SK-N-MC (cell line): Measurements from ENCODE around the gene KCTD4.
A peak's percentile ranks its signal among the peaks of the same experiment; 100 is the strongest.

Source experiments
- DNase-seq: peaks from one replicate; pipeline ENCODE4 v3.0.0-alpha.2; 2011; ENCODE audit warnings: low read depth, low spot score
- H3K27ac ChIP-seq: fragments of 200-600 bp; sonication (generic); 2 replicates; pipeline ENCODE4 v1.5.1; 2016; ENCODE audit warnings: mixed run types
- H3K36me3 ChIP-seq: fragments of 200-600 bp; sonication (generic); 2 replicates; pipeline ENCODE4 v1.6.1; 2017; ENCODE audit warnings: antibody characterized with exemption, low read length, mixed read lengths; ENCODE audit not compliant: insufficient read depth
- H3K4me3 ChIP-seq: fragments of 200-600 bp; sonication (generic); 2 replicates; pipeline ENCODE4 v1.5.1; 2016
- H3K9ac ChIP-seq: fragments of 200-600 bp; sonication (generic); 2 replicates; pipeline ENCODE4 v1.8.0; 2017; ENCODE audit warnings: mixed run types, mixed read lengths; ENCODE audit not compliant: insufficient read length
- H3K9me3 ChIP-seq: fragments of 200-600 bp; sonication (generic); 2 replicates; pipeline ENCODE4 v1.6.1; 2017; ENCODE audit warnings: low read depth, mild to moderate bottlenecking, antibody characterized with exemption, low read length, moderate library complexity, mixed read lengths
- EZH2 ChIP-seq: fragments of 200-600 bp; sonication (generic); IDR thresholded peaks from one replicate; pipeline ENCODE4 v1.6.1; 2017; ENCODE audit warnings: antibody characterized with exemption
- FOXP2 ChIP-seq: optimal IDR thresholded peaks from 2 replicates; pipeline ENCODE3; 2011; ENCODE audit warnings: mild to moderate bottlenecking, moderate library complexity; ENCODE audit not compliant: insufficient read depth; ENCODE audit errors: extremely low read length, control extremely low read depth
- POLR2AphosphoS5 ChIP-seq: IDR thresholded peaks from 2 replicates; pipeline ENCODE4 v1.6.1; 2012; ENCODE audit warnings: mild to moderate bottlenecking, low read depth, low read length, borderline replicate concordance

Gene KCTD4

DNA sequence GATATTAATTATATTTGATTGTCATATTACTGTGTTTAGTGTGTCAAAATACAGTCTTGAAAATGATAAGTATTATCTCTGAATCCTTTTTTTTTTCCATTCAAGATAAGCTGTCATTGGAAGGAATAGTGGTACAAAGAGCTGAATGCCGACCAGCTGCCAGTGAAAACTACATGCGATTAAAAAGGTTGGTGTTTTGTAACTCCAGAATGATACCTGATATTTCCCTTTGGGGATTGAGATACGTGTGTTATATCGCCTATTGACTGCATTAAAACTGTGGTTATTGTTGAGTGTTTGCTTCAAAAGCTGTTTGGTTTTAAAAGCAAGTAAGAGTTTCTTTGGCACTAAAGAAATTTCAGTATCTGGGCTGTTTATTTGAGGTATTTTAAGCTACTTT, 6.5 kb upstream of the KCTD4 start:
- Histone ChIP-seq H3K9ac (no peak overlapping the region), H3K9me3 (no peaks in the 10 kb centered on the region), H3K4me3 (no peak overlapping the region), H3K36me3 (peaks cover 8% of the 10 kb centered on the region), H3K27ac (peak overlapping the region; percentile 44; the same call in 1 of the 2 replicates)
- no peak for DNase-seq
- TF ChIP-seq FOXP2 (no peak), POLR2AphosphoS5 (no peak), EZH2 (no peak)

DNA sequence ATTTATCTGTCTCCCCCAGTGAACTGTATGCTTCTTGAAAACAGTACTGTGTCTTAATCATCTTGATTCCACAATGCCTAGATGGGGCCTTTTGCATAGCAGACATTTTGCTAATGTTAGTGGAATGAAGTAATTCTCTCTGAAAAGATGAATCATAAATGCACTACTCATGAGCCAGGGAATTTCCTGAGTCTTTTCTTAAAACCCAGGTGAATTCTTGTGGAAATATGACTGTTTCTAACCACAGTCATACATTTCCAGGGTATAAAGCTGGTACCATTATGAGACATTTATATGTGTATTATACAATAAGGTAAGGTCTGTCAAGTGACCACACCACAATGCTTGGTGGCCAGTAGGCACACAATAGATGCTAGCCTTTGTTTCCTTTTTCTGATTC, 5.5 kb upstream of the KCTD4 start:
- H3K9ac ChIP-seq, result no peak overlapping the region
- no peak for DNase-seq
- no peak overlapping the region for H3K4me3 ChIP-seq
- TF ChIP-seq FOXP2, result no peak
- 0 out of 2 replicates have a peak overlapping the region, but pooled peaks have one; percentile 44 for H3K27ac ChIP-seq
- H3K9me3 ChIP-seq, result no peaks in the 10 kb centered on the region
- peaks cover 8% of the 10 kb centered on the region for H3K36me3 ChIP-seq

DNA sequence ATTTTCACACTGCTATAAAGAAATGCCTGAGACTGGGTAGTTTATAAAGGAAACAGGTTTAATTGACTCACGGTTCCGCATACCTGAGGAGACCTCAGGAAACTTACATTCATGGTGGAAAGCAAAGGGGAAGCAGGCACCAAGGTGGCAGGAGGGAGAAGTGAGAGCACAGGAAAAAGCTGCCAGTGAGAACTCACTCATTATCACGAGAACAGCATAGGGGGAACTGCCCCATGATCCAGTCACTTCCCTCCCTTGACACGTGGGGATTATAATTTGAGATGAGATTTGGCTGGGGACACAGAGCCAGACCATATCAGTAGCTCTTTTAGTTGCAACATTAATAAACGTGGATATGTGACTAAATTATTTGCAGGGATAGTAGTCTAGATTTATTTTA, 4.3 kb upstream of the KCTD4 start:
- no peaks in the 10 kb centered on the region for H3K9me3 ChIP-seq
- peaks cover 2% of the 10 kb centered on the region; the same call in 1 of the 2 replicates for H3K36me3 ChIP-seq
- H3K9ac ChIP-seq, result no peak overlapping the region
- no peak overlapping the region for H3K27ac ChIP-seq
- no peak for DNase-seq
- TF ChIP-seq POLR2AphosphoS5 (no peak), FOXP2 (no peak), EZH2 (no peak)
- H3K4me3 ChIP-seq, result no peak overlapping the region

DNA sequence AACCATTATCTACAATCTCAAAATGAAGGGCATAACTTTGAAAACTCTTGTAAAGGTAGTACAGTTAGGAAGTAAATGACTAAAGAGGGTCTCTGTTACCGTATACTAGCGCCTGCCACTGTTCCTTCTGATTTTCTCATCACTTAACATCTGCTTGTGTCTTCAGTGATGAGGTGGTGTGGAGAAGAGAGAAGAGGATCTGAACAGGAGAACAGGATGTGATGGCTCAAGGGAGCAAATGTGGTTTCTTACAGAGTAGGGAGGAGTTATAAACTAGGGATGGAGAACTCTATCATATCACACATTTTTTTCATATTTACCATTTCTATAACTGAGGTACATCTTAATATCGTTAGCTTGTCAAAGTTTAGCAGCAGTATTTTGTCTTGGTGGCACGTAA, 1.1 kb downstream of the KCTD4 start:
- TF ChIP-seq POLR2AphosphoS5 (no peak), FOXP2 (no peak)

DNA sequence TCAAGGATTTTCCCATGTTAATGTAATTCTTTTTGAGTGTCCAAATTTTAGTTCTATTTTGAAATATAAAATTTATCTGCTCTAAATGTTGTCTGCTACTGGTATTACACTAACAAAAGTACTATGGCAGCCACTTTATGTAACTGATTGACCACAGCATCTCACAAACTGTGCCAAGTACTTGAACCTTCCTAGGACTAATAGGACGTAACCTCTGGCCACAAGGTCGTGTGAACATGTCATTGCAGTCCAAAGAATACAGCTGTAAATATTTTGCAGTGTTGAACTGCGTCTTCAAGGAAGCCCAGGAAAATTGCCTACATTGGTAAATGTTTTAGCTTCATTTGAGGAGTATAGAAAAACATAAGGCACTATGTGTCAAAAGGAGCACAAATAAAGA, 1.9 kb downstream of the KCTD4 start:
- no peaks in the 10 kb centered on the region for H3K36me3 ChIP-seq
- DNase-seq, result no peak
- H3K9ac ChIP-seq, result no peak overlapping the region
- H3K4me3 ChIP-seq, result no peak overlapping the region
- no peak for TF ChIP-seq FOXP2
- no peak for TF ChIP-seq POLR2AphosphoS5
- no peak for TF ChIP-seq EZH2
- H3K27ac ChIP-seq, result no peak overlapping the region
- no peaks in the 10 kb centered on the region for H3K9me3 ChIP-seq

More for the DNA sequence above, 1.1 kb downstream of the KCTD4 start:
- Histone ChIP-seq H3K9ac (no peak overlapping the region), H3K36me3 (no peaks in the 10 kb centered on the region), H3K9me3 (no peaks in the 10 kb centered on the region), H3K27ac (no peak overlapping the region), H3K4me3 (no peak overlapping the region)
- no peak for DNase-seq

DNA sequence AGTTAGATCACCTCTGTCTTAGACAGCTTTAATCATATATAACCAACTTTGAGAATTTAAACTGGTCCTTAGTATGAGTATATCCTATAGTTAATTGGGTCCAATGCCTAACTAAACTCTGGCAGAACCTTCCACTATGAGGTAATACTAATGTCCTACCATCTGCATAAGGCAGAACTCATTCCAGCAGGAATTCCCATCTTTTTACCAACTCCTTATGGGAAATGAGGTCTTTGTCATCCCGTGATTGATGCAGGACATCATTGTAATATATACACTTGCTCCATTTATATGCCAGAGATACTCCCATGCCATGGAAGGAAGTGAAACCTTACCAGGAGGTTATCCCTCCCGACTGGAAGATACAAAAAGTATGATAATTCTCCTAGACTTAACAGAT, 2.8 kb downstream of the KCTD4 start:
- no peak for DNase-seq
- Histone ChIP-seq H3K9ac (no peak overlapping the region), H3K9me3 (no peaks in the 10 kb centered on the region), H3K27ac (no peak overlapping the region), H3K36me3 (no peaks in the 10 kb centered on the region), H3K4me3 (no peak overlapping the region)
- TF ChIP-seq FOXP2, result no peak

DNA sequence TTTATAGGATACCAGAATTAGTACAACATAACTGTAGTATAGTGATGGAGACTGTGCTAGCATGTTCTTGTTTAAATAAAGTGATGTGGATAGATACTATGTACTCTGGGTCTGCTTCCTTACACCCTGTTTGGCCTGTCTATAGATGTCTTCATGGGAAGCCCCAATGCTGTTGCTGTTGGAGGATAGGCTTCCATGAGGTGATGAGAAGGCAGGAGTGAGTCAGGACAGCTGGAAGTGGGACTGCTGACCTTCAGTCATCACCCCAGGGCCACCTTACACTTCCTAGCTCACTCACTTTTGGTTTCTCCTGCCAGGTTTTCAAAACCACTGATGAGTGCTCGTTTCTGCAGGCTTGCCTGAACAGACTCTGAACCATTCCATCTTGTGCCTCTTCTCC, 4.2 kb downstream of the KCTD4 start:
- H3K9ac ChIP-seq, result no peak overlapping the region
- no peaks in the 10 kb centered on the region for H3K36me3 ChIP-seq
- no peaks in the 10 kb centered on the region for H3K9me3 ChIP-seq
- no peak overlapping the region for H3K27ac ChIP-seq
- H3K4me3 ChIP-seq, result no peak overlapping the region
- TF ChIP-seq EZH2 (no peak), FOXP2 (no peak), POLR2AphosphoS5 (no peak)
- no peak for DNase-seq

DNA sequence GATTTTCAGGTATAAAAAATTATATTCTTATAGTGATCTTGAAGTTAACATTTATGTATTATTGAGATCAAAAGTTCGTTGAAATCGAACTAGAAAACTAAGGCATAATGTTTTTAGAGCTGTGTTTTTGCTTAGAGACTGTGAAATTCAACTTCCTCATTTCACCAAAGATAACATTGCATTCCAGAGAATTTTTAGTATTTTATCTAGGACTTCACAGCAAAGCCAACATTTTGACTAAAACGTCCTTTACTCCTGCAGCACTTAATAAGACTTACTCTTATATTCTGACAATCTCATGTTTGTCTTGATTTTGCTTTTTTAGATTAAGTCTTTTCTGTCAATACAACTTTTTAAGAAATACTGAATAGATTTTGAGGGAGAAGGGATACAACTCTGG, 4.7 kb downstream of the KCTD4 start:
- H3K27ac ChIP-seq, result no peak overlapping the region
- no peak for TF ChIP-seq EZH2
- TF ChIP-seq POLR2AphosphoS5, result no peak
- no peak for TF ChIP-seq FOXP2

DNA sequence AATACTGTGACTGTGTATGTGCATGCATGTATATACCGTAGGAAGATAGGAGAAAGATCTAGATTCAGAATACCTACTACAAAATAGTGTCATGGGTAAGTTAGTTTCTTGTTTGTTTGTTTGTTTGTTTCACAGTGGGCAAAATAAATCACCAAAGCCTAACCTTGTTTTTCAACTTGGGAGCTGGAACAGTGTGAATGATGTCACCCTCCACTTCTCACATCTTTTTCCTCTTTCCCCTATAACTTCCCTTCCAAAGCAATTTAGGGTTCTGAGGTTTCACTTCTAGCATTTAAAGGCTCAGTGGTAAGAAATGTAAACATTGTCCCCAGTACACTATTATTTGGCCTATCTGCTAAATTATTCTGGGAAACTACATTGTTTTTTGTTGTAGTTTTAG, 5.4 kb downstream of the KCTD4 start:
- no peaks in the 10 kb centered on the region for H3K9me3 ChIP-seq
- H3K9ac ChIP-seq, result no peak overlapping the region
- no peak overlapping the region for H3K4me3 ChIP-seq
- no peak for DNase-seq
- H3K27ac ChIP-seq, result no peak overlapping the region
- peaks cover under 1% of the 10 kb centered on the region; the same call in 1 of the 2 replicates for H3K36me3 ChIP-seq
- TF ChIP-seq FOXP2 (no peak), POLR2AphosphoS5 (no peak), EZH2 (no peak)

More for the DNA sequence above, 4.7 kb downstream of the KCTD4 start:
- no peak overlapping the region for H3K4me3 ChIP-seq
- H3K9me3 ChIP-seq, result no peaks in the 10 kb centered on the region
- H3K36me3 ChIP-seq, result no peaks in the 10 kb centered on the region
- H3K9ac ChIP-seq, result no peak overlapping the region
- DNase-seq, result no peak
